HepG2 (cell line): ENCODE results near the gene FAM117A. TPM values are rescaled to one million over a fixed set of nuclear protein-coding genes. Genes with fewer than 3 reads are reported as not detected.
A peak's percentile ranks its signal among the peaks of the same experiment; 100 is the strongest.

ENCODE experiments used
- DPF2 ChIP-seq: sonication (generic); formaldehyde crosslinking; IDR thresholded peaks from 2 replicates; pipeline ENCODE4 v1.4.0; 2020; ENCODE audit warnings: mild to moderate bottlenecking, low read depth, missing genetic modification reagents, borderline replicate concordance
- EZH2 ChIP-seq: conservative IDR thresholded peaks from 2 replicates; pipeline ENCODE4 v1.6.1; 2012; ENCODE audit warnings: mild to moderate bottlenecking, low read depth, low read length, moderate library complexity
- JUN ChIP-seq: sonication (generic); formaldehyde crosslinking; IDR thresholded peaks from 2 replicates; pipeline ENCODE4 v1.4.0; 2020; ENCODE audit warnings: mild to moderate bottlenecking, missing genetic modification reagents
- KDM1A ChIP-seq: IDR thresholded peaks from 2 replicates; pipeline ENCODE4 v1.6.1; 2016; ENCODE audit warnings: missing compliant biosample characterization
- MBD4 ChIP-seq: IDR thresholded peaks from 2 replicates; pipeline ENCODE4 v1.6.1; 2012; ENCODE audit warnings: low read length, inconsistent platforms, borderline replicate concordance
- MLXIP ChIP-seq: sonication (generic); formaldehyde crosslinking; IDR thresholded peaks from 2 replicates; pipeline ENCODE4 v1.9.0; 2021; ENCODE audit warnings: missing genetic modification reagents, borderline replicate concordance
- NKX3-1 ChIP-seq: sonication (generic); formaldehyde crosslinking; IDR thresholded peaks from 2 replicates; pipeline ENCODE4 v1.5.0; 2020; ENCODE audit warnings: missing genetic modification reagents
- RXRA ChIP-seq: sonication (generic); formaldehyde crosslinking; IDR thresholded peaks from 2 replicates; pipeline ENCODE4 v1.5.1; 2020; ENCODE audit warnings: missing genetic modification reagents
- SCMH1 ChIP-seq: sonication (generic); formaldehyde crosslinking; IDR thresholded peaks from 2 replicates; pipeline ENCODE4 v1.9.0; 2021; ENCODE audit warnings: missing genetic modification reagents, mild to moderate bottlenecking, borderline replicate concordance
- STAT5B ChIP-seq: sonication (generic); formaldehyde crosslinking; IDR thresholded peaks from 2 replicates; pipeline ENCODE4 v1.4.0; 2020; ENCODE audit warnings: missing genetic modification reagents
- ZBTB34 ChIP-seq: sonication (generic); formaldehyde crosslinking; IDR thresholded peaks from 2 replicates; pipeline ENCODE4 v1.8.0; 2022; ENCODE audit warnings: mild to moderate bottlenecking, missing genetic modification reagents
- ZFP41 ChIP-seq: sonication (generic); formaldehyde crosslinking; IDR thresholded peaks from 2 replicates; pipeline ENCODE4 v1.4.0; 2020; ENCODE audit warnings: mild to moderate bottlenecking, missing genetic modification reagents, borderline replicate concordance
- ZNF329 ChIP-seq: sonication (generic); formaldehyde crosslinking; IDR thresholded peaks from 2 replicates; pipeline ENCODE4 v1.9.0; 2021; ENCODE audit warnings: low read depth, mild to moderate bottlenecking, missing genetic modification reagents
- ZNF510 ChIP-seq: sonication (generic); formaldehyde crosslinking; IDR thresholded peaks from 2 replicates; pipeline ENCODE4 v1.4.0; 2020; ENCODE audit warnings: low read depth, mild to moderate bottlenecking, missing genetic modification reagents
- ZNF724P ChIP-seq: sonication (generic); formaldehyde crosslinking; IDR thresholded peaks from 2 replicates; pipeline ENCODE4 v1.8.0; 2022; ENCODE audit warnings: missing genetic modification reagents, borderline replicate concordance
- ZNF878 ChIP-seq: sonication (generic); formaldehyde crosslinking; IDR thresholded peaks from 2 replicates; pipeline ENCODE4 v1.8.1; 2023; ENCODE audit warnings: mild to moderate bottlenecking, missing genetic modification reagents, moderate library complexity
- polyA plus RNA-seq, 8 experiments: library from polyadenylated mRNA; depleted of rRNA in 3 of 8; stranded (reverse) in 7 of 8; unstranded in 1 of 8; fragments of >200 nt; fragmentation: Illumina TruSeq in 4 of 8; extraction: Trizol in 4 of 8; gene quantifications; 2 replicates each; pipeline versions ENCODE4 v1.2.1 to v1.2.3, GENCODE V29; 2011 to 2016; ENCODE audit warnings: low read depth in 4 of 8, missing spikeins in 1 of 8, mixed read lengths in 1 of 8; ENCODE audit not compliant: insufficient read depth in 1 of 8
- total RNA-seq, 5 experiments: library from RNA; depleted of rRNA; stranded (reverse); fragments of >200 nt; fragmentation: Illumina TruSeq; extraction: Trizol; gene quantifications; 2 replicates each; pipeline ENCODE4 v1.2.3, GENCODE V29; 2016; ENCODE audit warnings: low read depth in 1 of 5
- TF ChIP-seq, protein P1 (sequence below): sonication (generic); formaldehyde crosslinking; IDR thresholded peaks from 2 replicates; pipeline ENCODE4 v1.4.0; 2020; ENCODE audit warnings: missing genetic modification reagents

FAM117A gene
- total and polyA plus RNA-seq, 2 of the 13 experiments (the other 11 are each of a cell fraction or from before 2014, with no cell fraction given): 12.1 to 19.8 TPM

DNA sequence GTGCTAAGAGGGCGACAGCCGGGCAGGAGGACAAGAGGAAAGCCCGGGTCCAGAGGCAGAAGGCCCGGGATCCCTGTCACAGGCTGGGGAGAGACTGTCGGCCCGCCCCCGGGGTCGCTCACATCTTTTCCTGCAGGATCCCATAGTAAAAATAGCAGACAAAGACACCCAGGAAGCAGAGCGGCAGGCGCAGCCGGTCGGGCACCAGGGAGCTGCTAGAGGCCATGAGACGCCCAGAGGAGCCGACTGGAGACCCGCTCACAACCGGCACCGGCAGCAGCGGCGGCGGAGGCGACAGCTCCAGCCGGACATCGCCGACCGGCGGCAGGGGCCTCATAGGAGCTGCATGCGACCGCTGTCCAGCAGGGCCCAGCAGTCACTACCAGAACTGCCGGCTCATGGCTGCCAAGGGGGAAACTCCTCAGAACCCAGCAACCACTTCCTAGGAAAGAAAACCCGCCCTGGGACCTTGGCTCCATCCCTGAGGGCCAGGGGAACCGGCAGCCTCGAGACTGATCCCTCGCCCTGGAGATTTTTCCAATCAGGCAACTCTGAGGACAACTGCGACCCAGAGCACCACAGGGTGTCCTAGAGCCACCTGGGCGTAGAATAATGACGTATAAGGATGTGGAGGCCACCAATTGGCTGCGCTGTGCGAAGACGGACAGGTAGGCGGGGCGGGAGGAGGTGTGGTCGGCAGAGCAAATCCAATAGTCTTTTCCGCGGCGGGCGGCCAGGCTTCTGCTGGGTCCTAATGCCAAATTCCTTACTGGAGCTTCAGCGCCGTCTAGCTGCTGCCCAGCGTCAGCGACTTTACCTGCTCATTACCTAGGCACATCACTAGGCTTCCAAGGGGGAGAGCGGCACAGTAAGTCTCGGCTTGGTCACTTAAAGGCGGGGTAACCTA is 56.1 kb downstream of the FAM117A start, which contains the start of gene SLC35B1 (continued):
- no peak for TF ChIP-seq MLXIP (CRISPR knock-in tag)
- TF ChIP-seq KDM1A: peak; percentile 91
- TF ChIP-seq, protein P1, sequence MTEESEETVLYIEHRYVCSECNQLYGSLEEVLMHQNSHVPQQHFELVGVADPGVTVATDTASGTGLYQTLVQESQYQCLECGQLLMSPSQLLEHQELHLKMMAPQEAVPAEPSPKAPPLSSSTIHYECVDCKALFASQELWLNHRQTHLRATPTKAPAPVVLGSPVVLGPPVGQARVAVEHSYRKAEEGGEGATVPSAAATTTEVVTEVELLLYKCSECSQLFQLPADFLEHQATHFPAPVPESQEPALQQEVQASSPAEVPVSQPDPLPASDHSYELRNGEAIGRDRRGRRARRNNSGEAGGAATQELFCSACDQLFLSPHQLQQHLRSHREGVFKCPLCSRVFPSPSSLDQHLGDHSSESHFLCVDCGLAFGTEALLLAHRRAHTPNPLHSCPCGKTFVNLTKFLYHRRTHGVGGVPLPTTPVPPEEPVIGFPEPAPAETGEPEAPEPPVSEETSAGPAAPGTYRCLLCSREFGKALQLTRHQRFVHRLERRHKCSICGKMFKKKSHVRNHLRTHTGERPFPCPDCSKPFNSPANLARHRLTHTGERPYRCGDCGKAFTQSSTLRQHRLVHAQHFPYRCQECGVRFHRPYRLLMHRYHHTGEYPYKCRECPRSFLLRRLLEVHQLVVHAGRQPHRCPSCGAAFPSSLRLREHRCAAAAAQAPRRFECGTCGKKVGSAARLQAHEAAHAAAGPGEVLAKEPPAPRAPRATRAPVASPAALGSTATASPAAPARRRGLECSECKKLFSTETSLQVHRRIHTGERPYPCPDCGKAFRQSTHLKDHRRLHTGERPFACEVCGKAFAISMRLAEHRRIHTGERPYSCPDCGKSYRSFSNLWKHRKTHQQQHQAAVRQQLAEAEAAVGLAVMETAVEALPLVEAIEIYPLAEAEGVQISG (CRISPR knock-in tag): peak; percentile 94
- TF ChIP-seq ZFP41 (CRISPR knock-in tag): no peak
- no peak for TF ChIP-seq SCMH1 (CRISPR knock-in tag)
- TF ChIP-seq NKX3-1 (CRISPR knock-in tag): peak; percentile 69; the same call in 1 of the 2 replicates
- TF ChIP-seq JUN (CRISPR knock-in tag): no peak
- no peak for TF ChIP-seq ZBTB34 (CRISPR knock-in tag)
- no peak; the same call in 1 of the 2 replicates for TF ChIP-seq ZNF329 (CRISPR knock-in tag)
- no peak for TF ChIP-seq MBD4
- TF ChIP-seq ZNF724P (CRISPR knock-in tag): no peak
- no peak for TF ChIP-seq DPF2
- no peak for TF ChIP-seq STAT5B (CRISPR knock-in tag)
- TF ChIP-seq EZH2: no peak
- TF ChIP-seq ZNF878: peak; percentile 88; the same call in 1 of the 2 replicates
- peak; percentile 84 for TF ChIP-seq ZNF510 (CRISPR knock-in tag)
- TF ChIP-seq RXRA: peak; percentile 24
